ENCODE data around the gene NRXN3.

DNA sequence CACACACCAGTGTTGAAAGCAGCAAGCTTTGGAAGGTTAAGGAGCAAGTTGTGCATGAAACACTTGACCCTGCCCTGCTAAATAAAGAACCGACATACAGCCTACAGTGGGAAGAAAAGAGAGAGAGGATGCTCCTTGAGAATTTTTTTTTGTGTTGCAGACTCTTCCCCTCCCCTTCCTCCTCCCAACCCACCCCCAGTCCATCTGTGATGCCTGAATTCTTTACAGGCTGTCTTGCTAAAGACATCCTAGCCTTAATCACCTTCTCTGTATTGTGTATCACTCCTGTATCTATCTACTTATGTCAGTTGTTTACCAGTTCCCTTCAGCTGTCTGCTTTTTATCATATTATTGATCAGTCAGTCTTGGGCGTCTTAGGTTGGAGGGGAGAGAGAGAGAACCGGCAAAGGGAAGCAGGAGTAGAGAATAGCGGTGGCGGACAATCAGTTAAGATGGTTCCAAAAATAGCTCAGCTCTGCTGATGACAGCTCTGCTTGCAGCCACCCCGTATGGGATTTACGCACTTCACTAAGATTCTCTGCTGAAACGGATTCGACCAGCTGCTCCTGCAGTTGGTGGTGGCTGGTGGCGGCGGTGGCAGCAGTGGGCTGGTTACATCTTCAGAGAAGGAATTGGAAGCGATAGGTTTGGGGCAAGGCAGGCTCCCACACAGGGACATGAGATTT is 664.7 kb downstream of the NRXN3 start:
- TF ChIP-seq CTCF (IDR thresholded peaks at IDR 0.05; ENCODE audit: insufficient read depth, low read length, poor library complexity, severe bottlenecking) (no peak), EZH2phosphoT487 (conservative IDR thresholded peaks at IDR 0.05; ENCODE audit: low read length) (no peak)
